Measurements from ENCODE around the gene GCFC2. TPM values are rescaled to one million over a fixed set of nuclear protein-coding genes. Genes with fewer than 3 reads are reported as not detected.
A peak's percentile ranks its signal among the peaks of the same experiment; 100 is the strongest.
"Not testable (repeated sequence)": the region's sequence is repeated elsewhere in the genome, so short reads cannot be mapped to it uniquely, and the experiment has no call there.

The GCFC2 gene
- polyA plus RNA-seq (ENCODE audit: insufficient read length in 3 of 3) = 10 to 100 TPM; 36.4 to 56.7 (median 52.3) TPM
- long read RNA-seq, donor 1, full-length matches to known transcripts = 5 of 5 reads
- long read RNA-seq, donor 1, partial matches to known transcripts = 0 of 5 reads
- long read RNA-seq, donor 1, other reads (novel, unspliced or antisense) = 0 of 5 reads
- long read RNA-seq, donor 2, full-length matches to known transcripts = 2 of 2 reads
- long read RNA-seq, donor 2, partial matches to known transcripts = 0 of 2 reads
- long read RNA-seq, donor 2, other reads (novel, unspliced or antisense) = 0 of 2 reads
- long read RNA-seq, donor 3, full-length matches to known transcripts = 6 of 6 reads
- long read RNA-seq, donor 3, partial matches to known transcripts = 0 of 6 reads
- long read RNA-seq, donor 3, other reads (novel, unspliced or antisense) = 0 of 6 reads
- long read RNA-seq, donor 4, full-length matches to known transcripts = 3 of 3 reads
- long read RNA-seq, donor 4, partial matches to known transcripts = 0 of 3 reads
- long read RNA-seq, donor 4, other reads (novel, unspliced or antisense) = 0 of 3 reads
- long read RNA-seq, donor 5, partial matches to known transcripts = 14 of 36 reads
- long read RNA-seq, donor 5, other reads (novel, unspliced or antisense) = 22 of 36 reads
- long read RNA-seq, donor 6, full-length matches to known transcripts = 3 of 3 reads
- long read RNA-seq, donor 6, partial matches to known transcripts = 0 of 3 reads
- long read RNA-seq, donor 6, other reads (novel, unspliced or antisense) = 0 of 3 reads
- long read RNA-seq, donor 7, full-length matches to known transcripts = 5 of 18 reads
- long read RNA-seq, donor 7, partial matches to known transcripts = 13 of 18 reads
- long read RNA-seq, donor 7, other reads (novel, unspliced or antisense) = 0 of 18 reads
- long read RNA-seq, donor 8, partial matches to known transcripts = 0 of 14 reads
- long read RNA-seq, donor 8, other reads (novel, unspliced or antisense) = 14 of 14 reads
- long read RNA-seq, donor 9, full-length matches to known transcripts = 10 of 175 reads
- long read RNA-seq, donor 9, partial matches to known transcripts = 102 of 175 reads
- long read RNA-seq, donor 9, other reads (novel, unspliced or antisense) = 63 of 175 reads
- long read RNA-seq, donor 10, full-length matches to known transcripts = 3 of 3 reads
- long read RNA-seq, donor 10, partial matches to known transcripts = 0 of 3 reads
- long read RNA-seq, donor 10, other reads (novel, unspliced or antisense) = 0 of 3 reads
- long read RNA-seq, donor 11, full-length matches to known transcripts = 4 of 4 reads
- long read RNA-seq, donor 11, partial matches to known transcripts = 0 of 4 reads
- long read RNA-seq, donor 11, other reads (novel, unspliced or antisense) = 0 of 4 reads
- long read RNA-seq, donor 12, full-length matches to known transcripts = 7 of 7 reads
- long read RNA-seq, donor 12, partial matches to known transcripts = 0 of 7 reads
- long read RNA-seq, donor 12, other reads (novel, unspliced or antisense) = 0 of 7 reads
- long read RNA-seq, donor 13, full-length matches to known transcripts = 2 of 73 reads
- long read RNA-seq, donor 13, partial matches to known transcripts = 39 of 73 reads
- long read RNA-seq, donor 13, other reads (novel, unspliced or antisense) = 32 of 73 reads
- long read RNA-seq, donor 14 = 0 reads
- long read RNA-seq, donor 15, full-length matches to known transcripts = 8 of 8 reads
- long read RNA-seq, donor 15, partial matches to known transcripts = 0 of 8 reads
- long read RNA-seq, donor 15, other reads (novel, unspliced or antisense) = 0 of 8 reads
- long read RNA-seq, donor 16, transcript GCFC2-207 (3 exons, 1,066 nt) = major isoform, 5 of 5 reads
- long read RNA-seq, donor 16, partial matches to known transcripts = 0 of 5 reads
- long read RNA-seq, donor 16, other reads (novel, unspliced or antisense) = 0 of 5 reads

- peak; percentile 82 for DNase-seq
Observed at GRCh38 chr2:75710577-75711253, at the start of gene GCFC2. GCFC2 (minus strand) TSS chr2:75710915; CDS start chr2:75710855, 60 bp downstream.

GRCh38 chr2:75752828-75753227 is 42.1 kb upstream of the GCFC2 start:
- DNase-seq = no peak

GRCh38 chr2:75751824-75752468 is 41.2 kb upstream of the GCFC2 start:
- DNase-seq = no peak

GRCh38 chr2:75751360-75751759 is 40.6 kb upstream of the GCFC2 start:
- no peak for DNase-seq

- no peak for DNase-seq
Observed at GRCh38 chr2:75737961-75738360, 27.2 kb upstream of the GCFC2 start.

- DNase-seq = no peak
Observed at GRCh38 chr2:75736276-75736675, 25.6 kb upstream of the GCFC2 start.

- DNase-seq = no peak
Observed at GRCh38 chr2:75729861-75730260, 19.1 kb upstream of the GCFC2 start.

- no peak for DNase-seq
Observed at GRCh38 chr2:75728614-75729419, 18.1 kb upstream of the GCFC2 start.

GRCh38 chr2:75722687-75723086 is 12.0 kb upstream of the GCFC2 start:
- no peak for DNase-seq

- DNase-seq = no peak
Observed at GRCh38 chr2:75720525-75720924, 9.8 kb upstream of the GCFC2 start.

GRCh38 chr2:75719616-75720015 is 8.9 kb upstream of the GCFC2 start:
- no peak for DNase-seq

- DNase-seq = no peak
Observed at GRCh38 chr2:75716406-75716805, 5.7 kb upstream of the GCFC2 start.

GRCh38 chr2:75711590-75711989 is 875 bp upstream of the GCFC2 start:
- not testable (repeated sequence) for DNase-seq

- DNase-seq = no peak
Observed at GRCh38 chr2:75710220-75710576, 517 bp downstream of the GCFC2 start.

- no peak for DNase-seq
Observed at GRCh38 chr2:75709297-75709696, 1.4 kb downstream of the GCFC2 start.

GRCh38 chr2:75707901-75708300 is 2.8 kb downstream of the GCFC2 start:
- DNase-seq = no peak

- DNase-seq = no peak
Observed at GRCh38 chr2:75705921-75706320, 4.8 kb downstream of the GCFC2 start.

- DNase-seq = no peak
Observed at GRCh38 chr2:75703589-75704287, 7.0 kb downstream of the GCFC2 start.
